WTC11 (cell line): Measurements from ENCODE around the gene VEGFB.

ENCODE experiments used
- ATF1 ChIP-seq: sonication (generic); formaldehyde crosslinking; IDR thresholded peaks from 2 replicates; pipeline ENCODE4 v1.8.1; 2023; ENCODE audit warnings: mild to moderate bottlenecking, moderate library complexity, missing genetic modification reagents
- CREB1 ChIP-seq: sonication (generic); formaldehyde crosslinking; IDR thresholded peaks from 2 replicates; pipeline ENCODE4 v1.8.0; 2023; ENCODE audit warnings: mild to moderate bottlenecking, missing genetic modification reagents
- GABPB1 ChIP-seq: sonication (generic); formaldehyde crosslinking; IDR thresholded peaks from 2 replicates; pipeline ENCODE4 v1.8.1; 2023; ENCODE audit warnings: mild to moderate bottlenecking, missing genetic modification reagents
- HMGA2 ChIP-seq: fragments of 250-450 bp; sonication (Bioruptor Pico); IDR thresholded peaks from 2 replicates; pipeline ENCODE4 v1.4.0; 2021; ENCODE audit warnings: mild to moderate bottlenecking, moderate library complexity
- RELA ChIP-seq: sonication (generic); formaldehyde crosslinking; IDR thresholded peaks from 2 replicates; pipeline ENCODE4 v1.8.1; 2022; ENCODE audit warnings: missing genetic modification reagents, mild to moderate bottlenecking, borderline replicate concordance
- SMAD3 ChIP-seq: sonication (generic); formaldehyde crosslinking; IDR thresholded peaks from 2 replicates; pipeline ENCODE4 v1.8.0; 2022; ENCODE audit warnings: missing genetic modification reagents, mild to moderate bottlenecking, borderline replicate concordance
- ZBTB21 ChIP-seq: sonication (generic); formaldehyde crosslinking; IDR thresholded peaks from 2 replicates; pipeline ENCODE4 v1.8.1; 2023; ENCODE audit warnings: mild to moderate bottlenecking, missing genetic modification reagents, borderline replicate concordance
- ZNF219 ChIP-seq: sonication (generic); formaldehyde crosslinking; IDR thresholded peaks from 2 replicates; pipeline ENCODE4 v1.8.0; 2023; ENCODE audit warnings: missing genetic modification reagents, mild to moderate bottlenecking, borderline replicate concordance
- TF ChIP-seq, protein P1 (sequence below): fragments of 200-600 bp; IDR thresholded peaks from 2 replicates; pipeline ENCODE4 v1.8.0; 2022; ENCODE audit warnings: antibody characterized with exemption

DNA sequence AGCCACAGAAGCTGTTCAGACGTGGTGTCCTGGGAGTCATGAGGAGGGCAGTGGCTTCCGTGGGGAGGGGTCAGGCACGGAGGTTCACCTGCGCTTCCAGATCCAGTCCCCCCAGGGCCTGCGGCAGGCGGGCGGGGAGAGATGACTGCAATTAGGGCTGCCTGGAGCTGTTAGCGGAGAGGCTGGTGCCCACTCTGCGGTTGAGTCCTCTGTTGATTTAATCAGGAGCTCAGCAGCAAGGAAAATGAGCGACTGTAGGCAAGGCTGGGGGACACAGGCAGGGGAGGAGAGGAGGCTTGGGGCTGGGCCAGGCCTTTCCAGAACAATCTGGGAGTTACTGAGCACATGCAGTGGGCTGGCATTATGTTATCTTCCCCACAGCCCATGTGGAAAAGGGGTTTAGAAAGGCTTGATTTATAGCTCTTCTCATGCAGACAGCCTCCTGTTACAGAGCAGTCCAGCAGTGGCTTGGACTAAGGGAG, 30.0 kb downstream of the VEGFB start:
- TF ChIP-seq HMGA2 (CRISPR knock-in tag): no peak
- TF ChIP-seq, protein P1, sequence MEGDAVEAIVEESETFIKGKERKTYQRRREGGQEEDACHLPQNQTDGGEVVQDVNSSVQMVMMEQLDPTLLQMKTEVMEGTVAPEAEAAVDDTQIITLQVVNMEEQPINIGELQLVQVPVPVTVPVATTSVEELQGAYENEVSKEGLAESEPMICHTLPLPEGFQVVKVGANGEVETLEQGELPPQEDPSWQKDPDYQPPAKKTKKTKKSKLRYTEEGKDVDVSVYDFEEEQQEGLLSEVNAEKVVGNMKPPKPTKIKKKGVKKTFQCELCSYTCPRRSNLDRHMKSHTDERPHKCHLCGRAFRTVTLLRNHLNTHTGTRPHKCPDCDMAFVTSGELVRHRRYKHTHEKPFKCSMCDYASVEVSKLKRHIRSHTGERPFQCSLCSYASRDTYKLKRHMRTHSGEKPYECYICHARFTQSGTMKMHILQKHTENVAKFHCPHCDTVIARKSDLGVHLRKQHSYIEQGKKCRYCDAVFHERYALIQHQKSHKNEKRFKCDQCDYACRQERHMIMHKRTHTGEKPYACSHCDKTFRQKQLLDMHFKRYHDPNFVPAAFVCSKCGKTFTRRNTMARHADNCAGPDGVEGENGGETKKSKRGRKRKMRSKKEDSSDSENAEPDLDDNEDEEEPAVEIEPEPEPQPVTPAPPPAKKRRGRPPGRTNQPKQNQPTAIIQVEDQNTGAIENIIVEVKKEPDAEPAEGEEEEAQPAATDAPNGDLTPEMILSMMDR: no peak
- TF ChIP-seq RELA (CRISPR knock-in tag): no peak
- TF ChIP-seq ZBTB21 (CRISPR knock-in tag): no peak
- TF ChIP-seq CREB1 (CRISPR knock-in tag): no peak
- TF ChIP-seq GABPB1: no peak
- no peak for TF ChIP-seq ZNF219 (CRISPR knock-in tag)
- no peak for TF ChIP-seq ATF1 (CRISPR knock-in tag)
- no peak for TF ChIP-seq SMAD3 (CRISPR knock-in tag)
